ENCODE measurements around the gene CD44. TPM values are rescaled to one million over a fixed set of nuclear protein-coding genes. Genes with fewer than 3 reads are reported as not detected.

The CD44 gene
- total RNA-seq, 4 donors from 2014 or later: 212 to 292 (median 275) TPM

DNA sequence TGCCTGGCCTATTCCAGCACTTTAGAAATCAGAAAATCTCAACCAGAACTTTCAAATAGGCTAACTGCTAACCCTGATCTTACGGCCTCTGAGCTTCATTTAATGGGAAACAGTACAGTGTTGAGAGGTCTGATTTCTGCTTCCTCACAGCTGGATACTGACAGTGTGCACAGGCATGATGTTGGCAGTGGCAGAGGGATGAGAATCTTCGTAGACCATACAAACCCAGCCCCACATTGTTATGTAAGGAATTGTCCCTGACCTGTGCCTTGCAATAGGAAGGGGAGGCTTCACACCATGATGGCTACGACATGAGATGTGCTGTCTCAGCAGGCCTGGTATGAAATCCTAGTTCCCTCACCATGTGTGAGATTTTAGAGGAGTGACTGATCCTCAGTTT lies 49.0 kb downstream of the CD44 start:
- 74% methylated on average over 3 of the region's 3 CpGs for WGBS
- intact Hi-C loops (cut with DNase I): no loop called here
- TF ChIP-seq, protein P1, sequence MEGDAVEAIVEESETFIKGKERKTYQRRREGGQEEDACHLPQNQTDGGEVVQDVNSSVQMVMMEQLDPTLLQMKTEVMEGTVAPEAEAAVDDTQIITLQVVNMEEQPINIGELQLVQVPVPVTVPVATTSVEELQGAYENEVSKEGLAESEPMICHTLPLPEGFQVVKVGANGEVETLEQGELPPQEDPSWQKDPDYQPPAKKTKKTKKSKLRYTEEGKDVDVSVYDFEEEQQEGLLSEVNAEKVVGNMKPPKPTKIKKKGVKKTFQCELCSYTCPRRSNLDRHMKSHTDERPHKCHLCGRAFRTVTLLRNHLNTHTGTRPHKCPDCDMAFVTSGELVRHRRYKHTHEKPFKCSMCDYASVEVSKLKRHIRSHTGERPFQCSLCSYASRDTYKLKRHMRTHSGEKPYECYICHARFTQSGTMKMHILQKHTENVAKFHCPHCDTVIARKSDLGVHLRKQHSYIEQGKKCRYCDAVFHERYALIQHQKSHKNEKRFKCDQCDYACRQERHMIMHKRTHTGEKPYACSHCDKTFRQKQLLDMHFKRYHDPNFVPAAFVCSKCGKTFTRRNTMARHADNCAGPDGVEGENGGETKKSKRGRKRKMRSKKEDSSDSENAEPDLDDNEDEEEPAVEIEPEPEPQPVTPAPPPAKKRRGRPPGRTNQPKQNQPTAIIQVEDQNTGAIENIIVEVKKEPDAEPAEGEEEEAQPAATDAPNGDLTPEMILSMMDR (IDR thresholded peaks at IDR 0.05): no peak
- no peak for TF ChIP-seq POLR2AphosphoS5 (IDR thresholded peaks at IDR 0.05)
- TF ChIP-seq POLR2A (IDR thresholded peaks at IDR 0.05; ENCODE audit: low read depth): no peak
- TF ChIP-seq EP300 (IDR thresholded peaks at IDR 0.05): no peak
- Histone ChIP-seq H3K27ac (replicated peaks in 1 of 4) (peak overlapping the region; percentile 21 to 80 (median 76)), H3K36me3 (peaks cover 0 to 55% (median 4%) of the 10 kb centered on the region in 4 donors), H3K9me3 (no peaks in the 10 kb centered on the region), H3K4me3 (no peak overlapping the region), H3K4me1 (peaks cover 17 to 76% (median 67%) of the 10 kb centered on the region in 4 donors), H3K27me3 (no peaks in the 10 kb centered on the region)
- DNase-seq (ENCODE audit: extremely low spot score): no peak

DNA sequence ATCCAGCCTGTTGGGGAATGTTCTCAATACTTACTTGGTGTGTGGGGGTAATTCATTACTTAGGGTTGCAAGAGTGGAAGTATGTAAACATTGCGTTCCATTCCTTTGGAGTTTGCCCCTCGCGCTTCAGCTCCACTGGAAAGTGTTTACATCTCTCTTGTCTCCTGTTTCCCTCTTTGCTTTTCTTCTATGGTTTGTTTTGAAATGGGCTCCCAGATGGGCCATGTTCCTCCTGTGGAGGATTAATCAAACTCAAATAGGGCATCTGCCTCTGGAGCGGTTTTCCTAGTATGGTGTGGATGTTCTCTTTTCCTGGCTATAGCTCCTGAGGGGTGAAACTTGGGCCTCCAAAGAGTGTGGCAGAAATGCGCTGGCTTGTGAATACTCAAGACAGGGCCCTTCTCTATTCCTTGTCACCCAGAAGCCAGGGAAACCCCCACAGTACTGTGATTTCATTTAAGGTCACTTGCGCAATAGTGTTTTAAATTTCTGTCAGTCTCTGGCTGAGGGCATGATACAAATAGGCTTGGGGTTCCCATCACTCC lies 51.9 kb downstream of the CD44 start:
- peaks cover 20 to 84% (median 73%) of the 10 kb centered on the region in 4 donors for H3K4me1 ChIP-seq

DNA sequence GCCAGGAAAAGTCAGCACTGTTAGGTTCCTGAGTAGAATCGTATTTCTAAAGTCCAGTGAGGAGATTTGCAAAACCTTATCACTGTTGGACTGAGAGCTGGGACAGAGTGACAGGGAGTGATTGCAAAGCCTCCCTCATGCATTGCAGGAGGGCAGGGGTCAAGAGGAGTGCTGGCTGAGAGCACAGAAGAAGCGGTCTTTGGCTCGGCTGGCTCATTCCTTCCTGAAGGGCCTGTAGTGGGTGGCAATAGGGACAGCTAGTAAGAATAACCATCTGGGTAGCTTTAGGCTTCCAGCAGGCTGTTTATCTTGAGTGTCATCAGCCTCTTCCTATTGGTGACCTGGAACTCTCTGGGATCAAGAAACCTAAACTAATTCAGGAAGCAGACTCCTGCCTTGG lies 53.4 kb downstream of the CD44 start:
- H3K27me3 ChIP-seq: no peaks in the 10 kb centered on the region
- peak; percentile 91 for DNase-seq (ENCODE audit: extremely low spot score)
- H3K9me3 ChIP-seq: no peaks in the 10 kb centered on the region
- H3K36me3 ChIP-seq: peaks cover 0 to 50% (median 4%) of the 10 kb centered on the region in 4 donors
- H3K27ac ChIP-seq (replicated peaks in 1 of 4): peak overlapping the region; percentile 71 to 80 (median 79)
- TF ChIP-seq, protein P1 (IDR thresholded peaks at IDR 0.05): no peak
- TF ChIP-seq POLR2AphosphoS5 (IDR thresholded peaks at IDR 0.05): peak; percentile 30 to 60
- WGBS: 40% methylated on average over 3 of the region's 3 CpGs
- no peak overlapping the region for H3K4me3 ChIP-seq
- peaks cover 19 to 80% (median 71%) of the 10 kb centered on the region in 4 donors for H3K4me1 ChIP-seq
- intact Hi-C loops (cut with DNase I): loop anchor here (5.0 kb wide), 1 partner anchor 105 kb away; no protein-coding TSS in a partner anchor

More for the DNA sequence above, 51.9 kb downstream of the CD44 start:
- H3K9me3 ChIP-seq: no peaks in the 10 kb centered on the region
- intact Hi-C loops (cut with DNase I): loop anchor here (5.0 kb wide), 1 partner anchor 104 kb away; no protein-coding TSS in a partner anchor
- WGBS: 56% methylated on average over 6 of the region's 6 CpGs
- peak overlapping the region; percentile 71 to 80 (median 79) for H3K27ac ChIP-seq (replicated peaks in 1 of 4)
- peak; percentile 63 to 73 for TF ChIP-seq POLR2AphosphoS5 (IDR thresholded peaks at IDR 0.05)
- TF ChIP-seq POLR2A (IDR thresholded peaks at IDR 0.05; ENCODE audit: low read depth): no peak
- no peak for TF ChIP-seq EP300 (IDR thresholded peaks at IDR 0.05)
- peaks cover 0 to 51% (median 4%) of the 10 kb centered on the region in 4 donors for H3K36me3 ChIP-seq
- H3K4me3 ChIP-seq: no peak overlapping the region
- DNase-seq (ENCODE audit: extremely low spot score): no peak
- H3K27me3 ChIP-seq: no peaks in the 10 kb centered on the region

DNA sequence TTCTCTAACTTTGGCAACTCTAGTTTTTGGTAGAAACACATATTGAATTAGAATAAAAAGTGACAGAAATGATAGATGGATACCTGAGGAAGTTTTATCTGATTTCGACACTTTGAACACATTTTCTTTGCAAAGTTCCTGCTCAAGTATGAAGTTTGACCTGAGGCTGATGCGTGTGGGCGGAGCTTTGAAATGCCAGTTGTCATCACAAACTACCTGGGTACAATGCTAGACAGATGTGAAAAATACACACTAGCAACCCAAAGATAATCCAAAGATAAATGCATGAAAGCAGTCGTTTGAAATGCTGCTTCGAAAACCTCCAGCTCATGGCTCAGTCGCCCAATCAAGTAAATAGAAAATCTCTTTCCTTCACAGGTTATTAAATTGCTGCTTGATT lies 54.8 kb downstream of the CD44 start:
- H3K4me3 ChIP-seq: no peak overlapping the region
- peaks cover 0 to 46% (median 4%) of the 10 kb centered on the region in 4 donors for H3K36me3 ChIP-seq
- no peaks in the 10 kb centered on the region for H3K27me3 ChIP-seq
- no peaks in the 10 kb centered on the region for H3K9me3 ChIP-seq
- H3K4me1 ChIP-seq: peaks cover 19 to 76% (median 68%) of the 10 kb centered on the region in 4 donors
- peak; percentile 8 for DNase-seq (ENCODE audit: extremely low spot score)
- TF ChIP-seq POLR2AphosphoS5 (IDR thresholded peaks at IDR 0.05): no peak
- TF ChIP-seq POLR2A (IDR thresholded peaks at IDR 0.05; ENCODE audit: low read depth): no peak
- no peak for TF ChIP-seq EP300 (IDR thresholded peaks at IDR 0.05)
- TF ChIP-seq, protein P1 (IDR thresholded peaks at IDR 0.05): no peak
- WGBS: 89% methylated on average over 6 of the region's 6 CpGs
- intact Hi-C loops (cut with DNase I): loop anchor here (5.0 kb wide), 1 partner anchor 106 kb away; no protein-coding TSS in a partner anchor
- H3K27ac ChIP-seq (replicated peaks in 1 of 4): peak overlapping the region in 3 of 4 donors; percentile 71 to 80 (median 80)

DNA sequence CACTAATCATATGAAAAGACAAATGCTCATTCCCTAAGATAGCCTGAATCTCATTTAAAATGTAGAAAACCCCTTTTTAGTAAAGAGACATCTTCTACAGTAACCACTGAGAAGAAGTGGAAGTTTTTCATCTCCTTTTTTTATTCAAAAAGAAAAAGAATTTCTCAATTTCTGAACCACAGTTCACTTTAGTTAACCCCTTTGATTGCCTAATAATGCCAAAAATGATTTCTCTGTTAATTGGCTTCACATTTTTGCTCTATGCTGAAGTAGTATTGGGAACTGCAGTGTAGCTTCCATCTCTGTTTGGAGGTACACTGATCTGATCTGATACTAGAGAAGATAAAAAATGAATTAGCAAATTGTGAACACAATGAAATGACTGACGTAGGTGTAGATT lies 58.3 kb downstream of the CD44 start:
- DNase-seq (ENCODE audit: extremely low spot score): no peak
- Histone ChIP-seq H3K4me3 (no peak overlapping the region), H3K27ac (replicated peaks in 1 of 4) (no peak overlapping the region), H3K27me3 (no peaks in the 10 kb centered on the region), H3K9me3 (no peaks in the 10 kb centered on the region), H3K36me3 (peaks cover 8 to 56% (median 10%) of the 10 kb centered on the region in 4 donors), H3K4me1 (peaks cover 13 to 42% (median 34%) of the 10 kb centered on the region in 4 donors)
- intact Hi-C loops (cut with DNase I): no loop called here
- 88% methylated on average over 1 of the region's 1 CpG for WGBS
- TF ChIP-seq, protein P1 (IDR thresholded peaks at IDR 0.05): no peak
- TF ChIP-seq POLR2AphosphoS5 (IDR thresholded peaks at IDR 0.05) (no peak), POLR2A (IDR thresholded peaks at IDR 0.05; ENCODE audit: low read depth) (no peak), EP300 (IDR thresholded peaks at IDR 0.05) (no peak)
